Keratinocyte (primary cell): ENCODE measurements around the gene DIP2C. TPM values are rescaled to one million over a fixed set of nuclear protein-coding genes. Genes with fewer than 3 reads are reported as not detected.

Experiments
- DNase-seq: peaks from one replicate; pipeline ENCODE4 v3.0.0-alpha.2; 2011; ENCODE audit warnings: low read depth, missing footprints, low spot score
- FAIRE-seq: peaks from 2 replicates; lab custom pipeline; 2011; peaks lifted over from hg19 to GRCh38; lab: Jason Lieb, UNC
- H2AFZ ChIP-seq: 2 replicates; pipeline ENCODE4 v1.6.0; 2012; ENCODE audit warnings: low read length, control low read depth, inconsistent platforms; ENCODE audit not compliant: control insufficient read depth
- H3K27ac ChIP-seq: 2 replicates; pipeline ENCODE4 v1.5.1; 2011; ENCODE audit warnings: low read length; ENCODE audit not compliant: control insufficient read depth, insufficient read depth
- H3K27me3 ChIP-seq: 3 replicates; pipeline ENCODE4 v1.6.0; 2011; ENCODE audit warnings: low read length; ENCODE audit not compliant: control insufficient read depth, insufficient read depth; ENCODE audit errors: extremely low read depth
- H3K36me3 ChIP-seq, 2 experiments: 2 replicates in 1 of 2; 3 replicates in 1 of 2; pipeline ENCODE4 v1.5.1; 2011; ENCODE audit warnings: low read length in 2 of 2, mild to moderate bottlenecking in 1 of 2; ENCODE audit not compliant: control insufficient read depth in 2 of 2, insufficient read depth in 2 of 2; ENCODE audit errors: extremely low read depth in 1 of 2
- H3K4me1 ChIP-seq: 3 replicates; pipeline ENCODE4 v1.5.1; 2011; ENCODE audit warnings: low read length; ENCODE audit not compliant: control insufficient read depth, insufficient read depth; ENCODE audit errors: extremely low read depth
- H3K4me2 ChIP-seq: 3 replicates; pipeline ENCODE4 v1.6.0; 2011; ENCODE audit warnings: low read depth, low read length; ENCODE audit not compliant: control insufficient read depth, insufficient read depth; ENCODE audit errors: extremely low read depth
- H3K4me3 ChIP-seq, 3 experiments: fragments of 200-600 bp in 1 of 3; sonication (generic) in 1 of 3; 2 replicates in 2 of 3; 3 replicates in 1 of 3; pipeline ENCODE4 v1.5.1; 2011 to 2016; ENCODE audit warnings: low read length in 3 of 3, mild to moderate bottlenecking in 3 of 3, control low read depth in 2 of 3, inconsistent platforms in 1 of 3, low read depth in 1 of 3, mixed read lengths in 1 of 3, mixed run types in 1 of 3, moderate library complexity in 1 of 3; ENCODE audit not compliant: control insufficient read depth in 2 of 3, insufficient read depth in 2 of 3; ENCODE audit errors: extremely low read depth in 1 of 3
- H3K79me2 ChIP-seq: 2 replicates; pipeline ENCODE4 v1.6.0; 2012; ENCODE audit warnings: low read length; ENCODE audit not compliant: control insufficient read depth, insufficient read depth
- H3K9ac ChIP-seq: 3 replicates; pipeline ENCODE4 v1.6.0; 2011; ENCODE audit warnings: low read length; ENCODE audit not compliant: control insufficient read depth, insufficient read depth; ENCODE audit errors: extremely low read depth
- H3K9me1 ChIP-seq: 3 replicates; pipeline ENCODE4 v1.6.0; 2011; ENCODE audit warnings: low read length; ENCODE audit not compliant: control insufficient read depth, insufficient read depth; ENCODE audit errors: extremely low read depth
- H3K9me3 ChIP-seq: 2 replicates; pipeline ENCODE4 v1.5.1; 2012; ENCODE audit warnings: low read depth, low read length; ENCODE audit not compliant: control insufficient read depth
- H4K20me1 ChIP-seq: 3 replicates; pipeline ENCODE4 v1.6.0; 2011; ENCODE audit warnings: low read length; ENCODE audit not compliant: control insufficient read depth, insufficient read depth; ENCODE audit errors: extremely low read depth
- CTCF ChIP-seq, 3 experiments: IDR thresholded peaks in 1 of 3; conservative IDR thresholded peaks in 1 of 3; optimal IDR thresholded peaks in 1 of 3; 2 replicates in 2 of 3; 3 replicates in 1 of 3; pipeline versions ENCODE3 to v1.5.1; 2011; ENCODE audit warnings: low read length in 3 of 3, mild to moderate bottlenecking in 3 of 3, moderate library complexity in 2 of 3, control low read depth in 1 of 3, inconsistent platforms in 1 of 3; ENCODE audit not compliant: insufficient read depth in 2 of 3; ENCODE audit errors: extremely low read depth in 1 of 3
- EZH2 ChIP-seq: IDR thresholded peaks from one replicate; pipeline ENCODE4 v1.6.1; 2012; ENCODE audit warnings: inconsistent platforms, mild to moderate bottlenecking, low read length, moderate library complexity
- dilution Hi-C: fragments of 300-500 bp; cut with MboI; formaldehyde crosslinking; loops from one replicate; pipeline ENCODE4 v1.7.0; 2020; ENCODE audit warnings: low sequenced_read_pairs; ENCODE audit not compliant: extremely low pct_ligation_motif_present
- polyA plus RNA-seq, 5 experiments: library from polyadenylated mRNA; depleted of rRNA in 3 of 5; stranded (reverse) in 3 of 5; stranded (forward) in 1 of 5; unstranded in 1 of 5; fragments of >200 nt; gene quantifications; 1 replicate in 1 of 5; 2 replicates in 3 of 5; 3 replicates in 1 of 5; pipeline versions ENCODE4 v1.2.1 to v1.2.3, GENCODE V29; 2011 to 2012; ENCODE audit warnings: missing spikeins in 2 of 5, low read depth in 1 of 5, low replicate concordance in 1 of 5

The DIP2C gene
- polyA plus RNA-seq, 1 donor (not counting 4 experiments of a cell fraction or from before 2014, with no cell fraction given): 1.3 TPM

DNA sequence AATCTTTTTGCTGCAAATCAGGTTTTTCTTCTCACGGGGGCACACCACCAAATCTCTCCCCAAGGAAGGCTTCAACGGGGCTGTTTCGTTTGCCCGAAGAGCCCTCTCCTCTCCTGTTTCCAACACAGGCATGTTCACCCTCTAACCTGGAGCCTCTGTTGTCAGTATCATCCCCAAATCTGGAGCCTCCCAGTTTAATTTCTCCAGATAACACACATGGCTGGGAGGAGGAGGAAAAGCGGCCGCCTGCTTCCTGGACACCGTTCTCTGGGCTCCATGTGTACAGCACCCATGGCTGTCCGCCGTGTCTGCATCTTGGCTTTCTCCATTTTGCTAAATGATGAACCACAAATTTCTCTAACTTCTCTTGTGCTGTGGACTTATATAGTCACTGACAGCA lies 214.5 kb downstream of the DIP2C start:
- no peak overlapping the region for H3K4me2 ChIP-seq
- DNase-seq: no peak
- no peaks in the 10 kb centered on the region for H3K9me1 ChIP-seq
- no peak overlapping the region for H3K27ac ChIP-seq
- dilution Hi-C loops: no loop called here
- TF ChIP-seq EZH2: no peak
- no peak for TF ChIP-seq CTCF (optimal IDR thresholded peaks at IDR 0.05 in 1 of 3, IDR thresholded peaks at IDR 0.05 in 1 of 3, conservative IDR thresholded peaks at IDR 0.05 in 1 of 3; ENCODE audit: extremely low read depth in 1 of 3, insufficient read depth in 2 of 3, low read length in 3 of 3)
- H4K20me1 ChIP-seq: no peaks in the 10 kb centered on the region
- FAIRE-seq: no peak
- H3K4me1 ChIP-seq: no peaks in the 10 kb centered on the region
- no peaks in the 10 kb centered on the region for H3K79me2 ChIP-seq
- H3K36me3 ChIP-seq: no peaks in the 10 kb centered on the region
- H3K27me3 ChIP-seq: no peaks in the 10 kb centered on the region
- H3K9me3 ChIP-seq: peaks cover 2% of the 10 kb centered on the region
- H2AFZ ChIP-seq: no peak overlapping the region
- no peak overlapping the region for H3K9ac ChIP-seq
- H3K4me3 ChIP-seq: no peak overlapping the region

- Histone ChIP-seq H3K9me1 (no peaks in the 10 kb centered on the region), H4K20me1 (no peaks in the 10 kb centered on the region), H3K27me3 (no peaks in the 10 kb centered on the region), H3K4me2 (no peak overlapping the region), H3K79me2 (no peaks in the 10 kb centered on the region), H3K36me3 (no peaks in the 10 kb centered on the region), H3K4me3 (no peak overlapping the region), H3K9me3 (peaks cover 2% of the 10 kb centered on the region), H3K27ac (no peak overlapping the region), H3K4me1 (no peaks in the 10 kb centered on the region), H3K9ac (no peak overlapping the region), H2AFZ (no peak overlapping the region)
- dilution Hi-C loops: no loop called here
- no peak for DNase-seq
- TF ChIP-seq EZH2 (no peak), CTCF (optimal IDR thresholded peaks at IDR 0.05 in 1 of 3, IDR thresholded peaks at IDR 0.05 in 1 of 3, conservative IDR thresholded peaks at IDR 0.05 in 1 of 3; ENCODE audit: extremely low read depth in 1 of 3, insufficient read depth in 2 of 3, low read length in 3 of 3) (no peak)
- FAIRE-seq: no peak
Measured at GRCh38 chr10:474406-474805, 215.1 kb downstream of the DIP2C start.
